Gastroesophageal sphincter (tissue), 3 donors: ENCODE data around the gene BIK.

Source experiments
- POLR2AphosphoS5 ChIP-seq: sonication (generic); formaldehyde crosslinking; IDR thresholded peaks from one replicate; pipeline ENCODE4 v1.6.1; 2017; ENCODE audit warnings: antibody characterized with exemption
- TF ChIP-seq, protein P1 (sequence below), 4 experiments: fragments of 200-600 bp in 2 of 4; fragments of 450-650 bp in 2 of 4; sonication (generic) in 1 of 4; IDR thresholded peaks; one replicate each; pipeline ENCODE4 v1.5.1; 2017 to 2019; ENCODE audit warnings: antibody characterized with exemption in 4 of 4, mild to moderate bottlenecking in 2 of 4, moderate library complexity in 2 of 4

DNA sequence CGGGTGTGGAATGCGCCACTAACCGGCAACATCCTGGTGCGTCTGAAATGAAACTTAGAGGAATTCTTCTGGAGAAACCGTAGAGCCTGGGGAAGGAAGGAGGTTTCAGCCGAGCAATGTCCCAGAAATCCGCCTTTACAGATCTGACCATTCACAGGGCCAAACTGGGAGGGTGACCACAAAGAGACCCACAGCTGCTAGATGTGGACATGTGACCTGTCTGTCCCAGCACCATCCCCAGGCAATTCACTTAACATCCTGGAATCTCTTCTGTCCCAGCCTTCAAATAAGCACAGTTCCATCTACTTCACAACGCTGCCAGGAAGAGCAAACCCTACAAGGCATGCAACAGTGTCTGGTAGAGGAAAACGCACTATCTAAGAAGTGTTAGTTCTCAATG lies 22.9 kb downstream of the BIK start:
- TF ChIP-seq, protein P1, sequence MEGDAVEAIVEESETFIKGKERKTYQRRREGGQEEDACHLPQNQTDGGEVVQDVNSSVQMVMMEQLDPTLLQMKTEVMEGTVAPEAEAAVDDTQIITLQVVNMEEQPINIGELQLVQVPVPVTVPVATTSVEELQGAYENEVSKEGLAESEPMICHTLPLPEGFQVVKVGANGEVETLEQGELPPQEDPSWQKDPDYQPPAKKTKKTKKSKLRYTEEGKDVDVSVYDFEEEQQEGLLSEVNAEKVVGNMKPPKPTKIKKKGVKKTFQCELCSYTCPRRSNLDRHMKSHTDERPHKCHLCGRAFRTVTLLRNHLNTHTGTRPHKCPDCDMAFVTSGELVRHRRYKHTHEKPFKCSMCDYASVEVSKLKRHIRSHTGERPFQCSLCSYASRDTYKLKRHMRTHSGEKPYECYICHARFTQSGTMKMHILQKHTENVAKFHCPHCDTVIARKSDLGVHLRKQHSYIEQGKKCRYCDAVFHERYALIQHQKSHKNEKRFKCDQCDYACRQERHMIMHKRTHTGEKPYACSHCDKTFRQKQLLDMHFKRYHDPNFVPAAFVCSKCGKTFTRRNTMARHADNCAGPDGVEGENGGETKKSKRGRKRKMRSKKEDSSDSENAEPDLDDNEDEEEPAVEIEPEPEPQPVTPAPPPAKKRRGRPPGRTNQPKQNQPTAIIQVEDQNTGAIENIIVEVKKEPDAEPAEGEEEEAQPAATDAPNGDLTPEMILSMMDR (IDR thresholded peaks at IDR 0.05): no peak
- TF ChIP-seq POLR2AphosphoS5: no peak
